Measurements from ENCODE around the gene HOXA7.

The HOXA7 gene

GRCh38 chr7:27170426-27171324, 14.2 kb upstream of the HOXA7 start:
- no peak for DNase-seq (ENCODE audit: low read depth)

GRCh38 chr7:27169658-27170425, 13.4 kb upstream of the HOXA7 start:
- no peak for DNase-seq (ENCODE audit: low read depth)

GRCh38 chr7:27168265-27168947, 11.9 kb upstream of the HOXA7 start:
- DNase-seq (ENCODE audit: low read depth) = no peak

- DNase-seq (ENCODE audit: low read depth) = no peak
Observed at GRCh38 chr7:27167916-27168264, 11.4 kb upstream of the HOXA7 start.

GRCh38 chr7:27166531-27167505, 10.3 kb upstream of the HOXA7 start:
- no peak for DNase-seq (ENCODE audit: low read depth)

GRCh38 chr7:27165996-27166530, 9.6 kb upstream of the HOXA7 start:
- DNase-seq (ENCODE audit: low read depth) = no peak

- DNase-seq (ENCODE audit: low read depth) = no peak
Observed at GRCh38 chr7:27165089-27165995, 8.9 kb upstream of the HOXA7 start, which contains the start of gene HOXA9. Gene HOXA9, minus strand, starts transcription at chr7:27165537. Its CDS starts 80 bp downstream, at chr7:27165457.

GRCh38 chr7:27164367-27165088, 8.1 kb upstream of the HOXA7 start:
- DNase-seq (ENCODE audit: low read depth) = no peak

- no peak for DNase-seq (ENCODE audit: low read depth)
Observed at GRCh38 chr7:27164045-27164366, 7.5 kb upstream of the HOXA7 start.

GRCh38 chr7:27163288-27164044, 7.0 kb upstream of the HOXA7 start:
- no peak for DNase-seq (ENCODE audit: low read depth)

- no peak for DNase-seq (ENCODE audit: low read depth)
Observed at GRCh38 chr7:27162561-27163287, 6.2 kb upstream of the HOXA7 start.

GRCh38 chr7:27161721-27162560, 5.5 kb upstream of the HOXA7 start:
- no peak for DNase-seq (ENCODE audit: low read depth)

GRCh38 chr7:27161214-27161720, 4.8 kb upstream of the HOXA7 start:
- DNase-seq (ENCODE audit: low read depth) = no peak

- peak; percentile 77 for DNase-seq (ENCODE audit: low read depth)
Observed at GRCh38 chr7:27160546-27161213, 4.2 kb upstream of the HOXA7 start.

- DNase-seq (ENCODE audit: low read depth) = no peak
Observed at GRCh38 chr7:27160145-27160545, 3.7 kb upstream of the HOXA7 start.
